Anterior cingulate cortex (tissue), 58 donors: Measurements from ENCODE around the gene MOB3C.
"Not testable (repeated sequence)": the region's sequence is repeated elsewhere in the genome, so short reads cannot be mapped to it uniquely, and the experiment has no call there.

Experiments
- DNase-seq, 58 donors: peaks; one replicate each; lab custom pipeline; 2025; lab: John Stamatoyannopoulos, UW

MOB3C gene

GRCh38 chr1:46616277-46617107, at the start of gene MOB3C:
Gene MOB3C, minus strand, starts transcription at chr1:46616811. Its CDS starts 3,490 bp downstream, at chr1:46613321.
- peak in 51 of 58 donors; percentile 24 to 77 (median 59) for DNase-seq

GRCh38 chr1:46665983-46666382, 49.4 kb upstream of the MOB3C start:
- DNase-seq, result no peak

GRCh38 chr1:46662919-46663318, 46.3 kb upstream of the MOB3C start:
- not testable (repeated sequence) for DNase-seq

GRCh38 chr1:46660116-46660515, 43.5 kb upstream of the MOB3C start:
- not testable (repeated sequence) for DNase-seq

- DNase-seq, result no peak
Measured at GRCh38 chr1:46659307-46659870, 42.8 kb upstream of the MOB3C start.

- DNase-seq, result no peak
Measured at GRCh38 chr1:46657775-46658174, 41.2 kb upstream of the MOB3C start.

GRCh38 chr1:46656643-46657042, 40.0 kb upstream of the MOB3C start:
- no peak for DNase-seq

GRCh38 chr1:46655848-46656247, 39.2 kb upstream of the MOB3C start:
- DNase-seq, result no peak

- DNase-seq, result not testable (repeated sequence)
Measured at GRCh38 chr1:46654698-46655097, 38.1 kb upstream of the MOB3C start.

GRCh38 chr1:46654012-46654411, 37.4 kb upstream of the MOB3C start:
- DNase-seq, result no peak

- DNase-seq, result no peak
Measured at GRCh38 chr1:46653405-46653958, 36.9 kb upstream of the MOB3C start.

GRCh38 chr1:46652321-46653100, 35.9 kb upstream of the MOB3C start:
- DNase-seq, result no peak

- not testable (repeated sequence) for DNase-seq
Measured at GRCh38 chr1:46651152-46651551, 34.5 kb upstream of the MOB3C start.

- DNase-seq, result no peak
Measured at GRCh38 chr1:46650491-46650890, 33.9 kb upstream of the MOB3C start.

- DNase-seq, result no peak
Measured at GRCh38 chr1:46649764-46650163, 33.2 kb upstream of the MOB3C start.

GRCh38 chr1:46647611-46648010, 31.0 kb upstream of the MOB3C start:
- DNase-seq, result no peak

- no peak for DNase-seq
Measured at GRCh38 chr1:46646844-46647243, 30.2 kb upstream of the MOB3C start.

- DNase-seq, result no peak
Measured at GRCh38 chr1:46646331-46646730, 29.7 kb upstream of the MOB3C start.

GRCh38 chr1:46645815-46646214, 29.2 kb upstream of the MOB3C start:
- DNase-seq, result no peak

- DNase-seq, result peak in 1 of 58 donors; percentile 20
Measured at GRCh38 chr1:46643368-46643775, 26.8 kb upstream of the MOB3C start.

GRCh38 chr1:46642115-46642680, 25.6 kb upstream of the MOB3C start:
- DNase-seq, result no peak
